ENCODE measurements around the gene BMPR1B.

Gene BMPR1B

GRCh38 chr4:95014068-95014467 is 256.3 kb downstream of the BMPR1B start:
- Histone ChIP-seq H3K4me1 (ENCODE audit: insufficient read depth, poor library complexity, severe bottlenecking) (no peaks in the 10 kb centered on the region), H3K9me3 (ENCODE audit: severe bottlenecking) (no peaks in the 10 kb centered on the region), H3K27ac (ENCODE audit: poor library complexity, severe bottlenecking) (no peak overlapping the region), H3K4me3 (ENCODE audit: severe bottlenecking) (no peak overlapping the region), H3K27me3 (ENCODE audit: insufficient read depth, poor library complexity, severe bottlenecking) (no peaks in the 10 kb centered on the region), H3K36me3 (ENCODE audit: low read depth) (no peaks in the 10 kb centered on the region)
- DNase-seq (ENCODE audit: low spot score) (no peak), ATAC-seq (ENCODE audit: low read depth) (no peak)
- TF ChIP-seq CTCF (IDR thresholded peaks at IDR 0.05; ENCODE audit: poor library complexity, severe bottlenecking) = no peak

GRCh38 chr4:95017305-95018064 is 259.7 kb downstream of the BMPR1B start:
- ATAC-seq (ENCODE audit: low read depth) = no peak
- Histone ChIP-seq H3K4me1 (ENCODE audit: insufficient read depth, poor library complexity, severe bottlenecking) (no peaks in the 10 kb centered on the region), H3K36me3 (ENCODE audit: low read depth) (no peaks in the 10 kb centered on the region), H3K27ac (ENCODE audit: poor library complexity, severe bottlenecking) (no peak overlapping the region), H3K9me3 (ENCODE audit: severe bottlenecking) (no peaks in the 10 kb centered on the region), H3K4me3 (ENCODE audit: severe bottlenecking) (no peak overlapping the region), H3K27me3 (ENCODE audit: insufficient read depth, poor library complexity, severe bottlenecking) (no peaks in the 10 kb centered on the region)
- TF ChIP-seq CTCF (IDR thresholded peaks at IDR 0.05; ENCODE audit: poor library complexity, severe bottlenecking) = no peak
- DNase-seq (ENCODE audit: low spot score) = no peak

GRCh38 chr4:95018785-95019184 is 261.0 kb downstream of the BMPR1B start:
- Histone ChIP-seq H3K36me3 (ENCODE audit: low read depth) (no peaks in the 10 kb centered on the region), H3K4me3 (ENCODE audit: severe bottlenecking) (no peak overlapping the region), H3K27ac (ENCODE audit: poor library complexity, severe bottlenecking) (no peak overlapping the region), H3K9me3 (ENCODE audit: severe bottlenecking) (no peaks in the 10 kb centered on the region), H3K27me3 (ENCODE audit: insufficient read depth, poor library complexity, severe bottlenecking) (no peaks in the 10 kb centered on the region), H3K4me1 (ENCODE audit: insufficient read depth, poor library complexity, severe bottlenecking) (no peaks in the 10 kb centered on the region)
- TF ChIP-seq CTCF (IDR thresholded peaks at IDR 0.05; ENCODE audit: poor library complexity, severe bottlenecking) = no peak
- DNase-seq (ENCODE audit: low spot score) (no peak), ATAC-seq (ENCODE audit: low read depth) (no peak)

GRCh38 chr4:95020521-95020920 is 262.8 kb downstream of the BMPR1B start:
- TF ChIP-seq CTCF (IDR thresholded peaks at IDR 0.05; ENCODE audit: poor library complexity, severe bottlenecking) = no peak
- no peaks in the 10 kb centered on the region for H3K4me1 ChIP-seq (ENCODE audit: insufficient read depth, poor library complexity, severe bottlenecking)
- no peak for DNase-seq (ENCODE audit: low spot score)
- ATAC-seq (ENCODE audit: low read depth) = no peak
- no peak overlapping the region for H3K4me3 ChIP-seq (ENCODE audit: severe bottlenecking)
- no peak overlapping the region for H3K27ac ChIP-seq (ENCODE audit: poor library complexity, severe bottlenecking)
- H3K9me3 ChIP-seq (ENCODE audit: severe bottlenecking) = no peaks in the 10 kb centered on the region
- no peaks in the 10 kb centered on the region for H3K27me3 ChIP-seq (ENCODE audit: insufficient read depth, poor library complexity, severe bottlenecking)
- no peaks in the 10 kb centered on the region for H3K36me3 ChIP-seq (ENCODE audit: low read depth)

- Histone ChIP-seq H3K9me3 (ENCODE audit: severe bottlenecking) (no peaks in the 10 kb centered on the region), H3K27ac (ENCODE audit: poor library complexity, severe bottlenecking) (no peak overlapping the region), H3K4me3 (ENCODE audit: severe bottlenecking) (no peak overlapping the region), H3K27me3 (ENCODE audit: insufficient read depth, poor library complexity, severe bottlenecking) (no peaks in the 10 kb centered on the region), H3K36me3 (ENCODE audit: low read depth) (no peaks in the 10 kb centered on the region), H3K4me1 (ENCODE audit: insufficient read depth, poor library complexity, severe bottlenecking) (no peaks in the 10 kb centered on the region)
- DNase-seq (ENCODE audit: low spot score) = no peak
- no peak for TF ChIP-seq CTCF (IDR thresholded peaks at IDR 0.05; ENCODE audit: poor library complexity, severe bottlenecking)
- no peak for ATAC-seq (ENCODE audit: low read depth)
Measured at GRCh38 chr4:95021099-95021498, 263.3 kb downstream of the BMPR1B start.
